Measurements from ENCODE around the gene LRRC45.

GRCh38 chr17:82012640-82013295 is 10.3 kb upstream of the LRRC45 start:
- TF ChIP-seq, protein P1, sequence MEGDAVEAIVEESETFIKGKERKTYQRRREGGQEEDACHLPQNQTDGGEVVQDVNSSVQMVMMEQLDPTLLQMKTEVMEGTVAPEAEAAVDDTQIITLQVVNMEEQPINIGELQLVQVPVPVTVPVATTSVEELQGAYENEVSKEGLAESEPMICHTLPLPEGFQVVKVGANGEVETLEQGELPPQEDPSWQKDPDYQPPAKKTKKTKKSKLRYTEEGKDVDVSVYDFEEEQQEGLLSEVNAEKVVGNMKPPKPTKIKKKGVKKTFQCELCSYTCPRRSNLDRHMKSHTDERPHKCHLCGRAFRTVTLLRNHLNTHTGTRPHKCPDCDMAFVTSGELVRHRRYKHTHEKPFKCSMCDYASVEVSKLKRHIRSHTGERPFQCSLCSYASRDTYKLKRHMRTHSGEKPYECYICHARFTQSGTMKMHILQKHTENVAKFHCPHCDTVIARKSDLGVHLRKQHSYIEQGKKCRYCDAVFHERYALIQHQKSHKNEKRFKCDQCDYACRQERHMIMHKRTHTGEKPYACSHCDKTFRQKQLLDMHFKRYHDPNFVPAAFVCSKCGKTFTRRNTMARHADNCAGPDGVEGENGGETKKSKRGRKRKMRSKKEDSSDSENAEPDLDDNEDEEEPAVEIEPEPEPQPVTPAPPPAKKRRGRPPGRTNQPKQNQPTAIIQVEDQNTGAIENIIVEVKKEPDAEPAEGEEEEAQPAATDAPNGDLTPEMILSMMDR (IDR thresholded peaks at IDR 0.05), result no peak
- no peak for TF ChIP-seq POLR2A (IDR thresholded peaks at IDR 0.05)

All from heart left ventricle (tissue), 13 donors.